Kidney (tissue), 14 donors: ENCODE measurements around the gene ACSL4. TPM values are rescaled to one million over a fixed set of nuclear protein-coding genes. Genes with fewer than 3 reads are reported as not detected.

ENCODE experiments used
- DNase-seq, 5 donors: peaks; one replicate each; pipeline ENCODE4 v3.0.0-alpha.2; 2013 to 2020
- FAIRE-seq: peaks from 2 replicates; lab custom pipeline; 2012; peaks lifted over from hg19 to GRCh38; lab: Jason Lieb, UNC
- H3K27ac ChIP-seq, 2 donors: one replicate each; pipeline ENCODE4 v1.7.0; 2013; ENCODE audit warnings: low read depth in 2 of 2, low read length in 2 of 2, inconsistent platforms in 1 of 2
- H3K27me3 ChIP-seq: one replicate; pipeline ENCODE4 v1.7.1; 2013; ENCODE audit warnings: low read length, inconsistent platforms; ENCODE audit not compliant: control insufficient read depth, insufficient read depth
- H3K36me3 ChIP-seq, 3 donors: one replicate each; pipeline versions ENCODE4 v1.7.0 to v1.7.1; 2013; ENCODE audit warnings: low read length in 3 of 3, control low read depth in 1 of 3, inconsistent platforms in 1 of 3; ENCODE audit not compliant: insufficient read depth in 3 of 3, control insufficient read depth in 2 of 3
- H3K4me1 ChIP-seq, 3 donors: one replicate each; pipeline versions ENCODE4 v1.7.0 to v1.7.1; 2013; ENCODE audit warnings: low read length in 3 of 3, inconsistent platforms in 1 of 3, low read depth in 1 of 3; ENCODE audit not compliant: control insufficient read depth in 2 of 3, insufficient read depth in 2 of 3
- H3K4me3 ChIP-seq, 3 donors: one replicate each; pipeline versions ENCODE4 v1.7.0 to v1.8.1; 2013; ENCODE audit warnings: low read length in 3 of 3, control low read depth in 1 of 3, inconsistent platforms in 1 of 3
- H3K9ac ChIP-seq, 3 donors: one replicate each; pipeline versions ENCODE4 v1.7.0 to v1.7.1; 2013; ENCODE audit warnings: low read length in 3 of 3, control low read depth in 1 of 3, inconsistent platforms in 1 of 3
- H3K9me3 ChIP-seq, 3 donors: one replicate each; pipeline versions ENCODE4 v1.7.0 to v1.7.1; 2013; ENCODE audit warnings: low read length in 3 of 3, control low read depth in 1 of 3, inconsistent platforms in 1 of 3; ENCODE audit not compliant: control insufficient read depth in 2 of 3, insufficient read depth in 1 of 3
- CTCF ChIP-seq: IDR thresholded peaks from 3 replicates; pipeline ENCODE4 v1.5.1; 2012; ENCODE audit warnings: mild to moderate bottlenecking, moderate library complexity, borderline replicate concordance; ENCODE audit not compliant: insufficient read depth; ENCODE audit errors: extremely low read depth
- intact Hi-C: fragments of 100-400 bp; cut with DNase I; formaldehyde crosslinking; loops from one replicate; pipeline ENCODE4 v1.11.1; 2022
- polyA plus RNA-seq: library from polyadenylated mRNA; stranded (reverse); fragments of 350-450 nt; fragmentation: Illumina TruSeq; extraction: RNeasy Lipid Tissue Mini Kit (QIAGEN cat#74804); gene quantifications from one replicate; pipeline ENCODE4 v1.2.3, GENCODE V29; 2014; ENCODE audit warnings: low read depth, low replicate concordance; ENCODE audit not compliant: insufficient read depth
- total RNA-seq: library from RNA; stranded (reverse); fragmentation: NEBNext Ultra II Directional; extraction: Animal tissue kit (Norgen Biotek cat#: 25700); gene quantifications from one replicate; pipeline ENCODE4 v1.2.1, GENCODE V29; 2021
- donor health status: control.
- donor health status: control.
- donor health status: control.
- donor health status: control.
- donor health status: control.
- donor health status: DM: yes; HTN: yes; CAD: no.
- donor health status: Normal renal cell carcinoma (clear cell type).

Gene ACSL4
- total and polyA plus RNA-seq, 2 donors from 2014 or later = 34.0 to 205 TPM

GRCh38 chrX:109596015-109596414 lies 137.0 kb downstream of the ACSL4 start:
- Histone ChIP-seq H3K9me3 (no peaks in the 10 kb centered on the region), H3K27ac (no peak overlapping the region), H3K4me3 (no peak overlapping the region), H3K4me1 (no peaks in the 10 kb centered on the region), H3K27me3 (no peaks in the 10 kb centered on the region), H3K36me3 (no peaks in the 10 kb centered on the region), H3K9ac (no peak overlapping the region)
- TF ChIP-seq CTCF = no peak
- FAIRE-seq (no peak), DNase-seq (no peak)
- intact Hi-C loops = no loop called here

Other genes starting within 250 kb of the ACSL4 start
- gene NXT2, start 196.4 kb downstream of the ACSL4 start, total RNA-seq = 8.1 TPM
- 4.7 TPM for gene NXT2, start 196.4 kb downstream of the ACSL4 start, polyA plus RNA-seq
- gene KCNE5, start 108.1 kb downstream of the ACSL4 start, total RNA-seq = 0.44 TPM
- gene KCNE5, start 108.1 kb downstream of the ACSL4 start, polyA plus RNA-seq = not detected